HS-5 (cell line): Measurements from ENCODE around the gene ONECUT2.

Experiments
- DNase-seq: peaks from one replicate; pipeline ENCODE4 v3.0.0-alpha.2; 2012; ENCODE audit warnings: low read depth

Gene ONECUT2

GRCh38 chr18:57431467-57432080, 3.6 kb upstream of the ONECUT2 start:
- no peak for DNase-seq

DNA sequence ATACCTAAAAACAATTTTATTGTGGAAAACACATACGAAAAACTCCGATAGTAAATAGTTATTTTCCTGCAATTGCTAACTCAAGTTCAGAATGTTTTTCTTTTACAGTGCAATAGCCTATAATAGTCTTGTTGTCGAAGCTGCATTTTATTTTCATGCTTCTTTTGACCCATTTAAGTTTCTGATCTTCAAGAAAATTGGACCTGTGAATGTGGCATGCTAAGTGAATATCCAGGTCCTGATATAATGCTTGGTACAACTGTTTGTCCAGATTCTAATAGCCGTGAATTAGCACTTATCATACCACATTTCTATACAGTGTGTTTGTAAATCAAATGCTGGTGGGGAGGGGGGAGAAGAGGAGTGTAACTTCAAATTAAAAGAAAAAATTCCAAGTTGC, 3.0 kb upstream of the ONECUT2 start:
- DNase-seq = no peak

DNA sequence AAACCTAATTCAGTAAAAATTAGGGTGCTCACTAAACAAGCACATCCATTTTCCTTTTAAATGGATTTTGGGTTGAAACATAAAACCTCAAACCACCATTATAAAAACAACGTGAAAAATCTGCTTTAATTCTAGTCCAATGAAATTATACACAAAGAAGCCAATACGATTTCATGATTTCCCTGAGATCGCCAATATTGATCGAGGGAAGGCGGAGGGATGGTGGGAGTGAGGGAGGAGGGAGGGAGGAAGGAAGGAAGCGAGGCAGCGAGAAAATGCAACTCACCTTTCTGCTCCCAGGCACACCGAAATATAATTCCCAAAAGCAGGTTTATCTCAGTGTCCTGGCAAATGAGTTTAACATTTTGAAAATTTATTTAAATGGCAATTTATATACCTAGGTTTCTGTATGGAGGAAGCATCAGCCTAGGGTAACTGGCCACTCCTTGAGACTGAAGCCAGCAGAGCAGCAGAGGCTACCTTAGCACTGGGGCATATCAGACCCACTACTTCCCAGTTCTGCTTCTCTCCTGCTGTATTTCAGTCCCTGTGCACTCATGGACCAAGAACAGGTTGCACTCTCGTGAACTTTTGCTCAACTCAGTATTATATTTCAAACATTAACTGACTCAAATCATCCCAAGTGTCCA, 2.3 kb upstream of the ONECUT2 start:
- no peak for DNase-seq

- no peak for DNase-seq
Measured at GRCh38 chr18:57433482-57433881, 1.7 kb upstream of the ONECUT2 start.

DNA sequence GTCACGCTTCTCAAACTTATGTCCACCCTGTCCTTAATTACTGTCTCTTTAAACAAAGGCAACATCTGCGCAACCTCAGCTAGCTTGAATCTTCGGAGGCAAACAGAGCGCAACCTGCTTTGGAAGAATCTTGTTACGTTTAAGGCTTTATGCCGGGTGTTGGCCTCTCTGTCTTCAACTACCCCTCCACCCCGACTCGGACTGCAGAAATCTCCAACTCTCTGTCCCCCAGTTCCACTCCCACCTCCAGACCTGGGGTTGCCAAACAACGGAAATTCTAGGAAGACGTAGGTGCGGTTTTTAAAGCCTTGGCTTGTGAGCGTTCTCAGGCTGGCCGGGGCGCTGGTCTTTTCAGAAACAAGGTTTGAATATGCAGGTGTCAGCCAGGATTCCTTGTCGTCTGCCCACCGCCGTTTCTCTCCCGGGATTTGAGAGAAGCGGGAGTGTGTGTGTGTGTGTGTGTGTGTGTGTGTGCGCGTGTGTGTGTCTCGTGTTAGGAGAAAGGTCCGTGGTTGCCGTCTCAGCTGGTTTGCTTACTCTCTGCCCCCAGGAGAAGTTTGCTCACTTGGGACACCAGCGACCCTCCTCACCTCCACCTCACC, 1.1 kb upstream of the ONECUT2 start:
- no peak for DNase-seq

DNA sequence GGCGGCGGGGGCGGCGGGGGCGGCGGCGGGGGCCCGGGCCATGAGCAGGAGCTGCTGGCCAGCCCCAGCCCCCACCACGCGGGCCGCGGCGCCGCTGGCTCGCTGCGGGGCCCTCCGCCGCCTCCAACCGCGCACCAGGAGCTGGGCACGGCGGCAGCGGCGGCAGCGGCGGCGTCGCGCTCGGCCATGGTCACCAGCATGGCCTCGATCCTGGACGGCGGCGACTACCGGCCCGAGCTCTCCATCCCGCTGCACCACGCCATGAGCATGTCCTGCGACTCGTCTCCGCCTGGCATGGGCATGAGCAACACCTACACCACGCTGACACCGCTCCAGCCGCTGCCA, 644 bp downstream of the ONECUT2 start:
- no peak for DNase-seq

DNA sequence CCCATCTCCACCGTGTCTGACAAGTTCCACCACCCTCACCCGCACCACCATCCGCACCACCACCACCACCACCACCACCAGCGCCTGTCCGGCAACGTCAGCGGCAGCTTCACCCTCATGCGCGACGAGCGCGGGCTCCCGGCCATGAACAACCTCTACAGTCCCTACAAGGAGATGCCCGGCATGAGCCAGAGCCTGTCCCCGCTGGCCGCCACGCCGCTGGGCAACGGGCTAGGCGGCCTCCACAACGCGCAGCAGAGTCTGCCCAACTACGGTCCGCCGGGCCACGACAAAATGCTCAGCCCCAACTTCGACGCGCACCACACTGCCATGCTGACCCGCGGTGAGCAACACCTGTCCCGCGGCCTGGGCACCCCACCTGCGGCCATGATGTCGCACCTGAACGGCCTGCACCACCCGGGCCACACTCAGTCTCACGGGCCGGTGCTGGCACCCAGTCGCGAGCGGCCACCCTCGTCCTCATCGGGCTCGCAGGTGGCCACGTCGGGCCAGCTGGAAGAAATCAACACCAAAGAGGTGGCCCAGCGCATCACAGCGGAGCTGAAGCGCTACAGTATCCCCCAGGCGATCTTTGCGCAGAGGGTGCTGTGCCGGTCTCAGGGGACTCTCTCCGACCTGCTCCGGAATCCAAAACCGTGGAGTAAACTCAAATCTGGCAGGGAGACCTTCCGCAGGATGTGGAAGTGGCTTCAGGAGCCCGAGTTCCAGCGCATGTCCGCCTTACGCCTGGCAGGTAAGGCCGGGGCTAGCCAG, 1.2 kb downstream of the ONECUT2 start:
- no peak for DNase-seq

DNA sequence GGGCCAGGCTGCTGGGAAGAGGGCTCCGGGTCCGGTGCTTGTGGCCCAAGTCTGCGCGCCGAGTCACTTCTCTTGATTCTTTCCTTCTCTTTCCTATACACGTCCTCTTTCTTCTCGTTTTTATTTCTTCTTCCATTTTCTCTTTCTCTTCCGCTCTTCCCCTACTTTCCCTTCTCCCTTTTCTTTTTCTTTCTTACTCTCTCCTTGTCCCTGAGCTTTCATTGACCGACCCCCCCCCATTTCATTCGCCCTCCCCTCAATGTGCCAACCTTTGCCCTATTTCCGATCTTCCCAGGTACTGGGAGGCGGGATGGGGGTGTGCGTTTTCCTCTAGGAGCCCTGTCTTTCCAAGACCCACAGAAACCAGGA, 1.8 kb downstream of the ONECUT2 start:
- no peak for DNase-seq

GRCh38 chr18:57437402-57437765, 2.2 kb downstream of the ONECUT2 start:
- DNase-seq = no peak

DNA sequence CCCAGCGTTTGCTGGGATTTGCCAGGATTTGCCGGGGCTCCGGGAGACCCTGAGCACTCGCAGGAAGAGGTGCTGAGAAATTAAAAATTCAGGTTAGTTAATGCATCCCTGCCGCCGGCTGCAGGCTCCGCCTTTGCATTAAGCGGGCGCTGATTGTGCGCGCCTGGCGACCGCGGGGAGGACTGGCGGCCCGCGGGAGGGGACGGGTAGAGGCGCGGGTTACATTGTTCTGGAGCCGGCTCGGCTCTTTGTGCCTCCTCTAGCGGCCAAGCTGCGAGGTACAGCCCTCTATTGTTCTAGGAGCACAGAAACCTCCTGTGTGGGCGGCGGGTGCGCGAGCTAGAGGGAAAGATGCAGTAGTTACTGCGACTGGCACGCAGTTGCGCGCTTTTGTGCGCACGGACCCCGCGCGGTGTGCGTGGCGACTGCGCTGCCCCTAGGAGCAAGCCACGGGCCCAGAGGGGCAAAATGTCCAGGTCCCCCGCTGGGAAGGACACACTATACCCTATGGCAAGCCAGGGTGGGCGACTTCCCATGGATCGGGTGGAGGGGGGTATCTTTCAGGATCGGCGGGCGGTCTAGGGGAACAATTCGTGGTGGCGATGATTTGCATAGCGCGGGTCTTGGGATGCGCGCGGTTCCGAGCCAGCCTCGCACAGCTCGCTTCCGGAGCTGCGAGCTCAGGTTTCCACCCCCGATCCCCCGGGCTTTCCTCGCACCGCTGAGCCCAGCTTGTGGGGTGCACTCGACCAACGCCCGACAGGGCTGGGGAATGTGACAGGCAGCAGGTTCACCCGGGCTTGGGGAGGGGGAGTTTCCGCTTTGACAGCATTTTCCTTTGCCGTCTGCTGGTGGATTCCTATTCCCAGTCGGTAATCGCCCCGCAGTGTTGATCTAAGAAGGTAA, 2.8 kb downstream of the ONECUT2 start:
- no peak for DNase-seq

- no peak for DNase-seq
Measured at GRCh38 chr18:57438743-57439608, 3.8 kb downstream of the ONECUT2 start.

- DNase-seq = no peak
Measured at GRCh38 chr18:57439609-57439968, 4.4 kb downstream of the ONECUT2 start.

DNA sequence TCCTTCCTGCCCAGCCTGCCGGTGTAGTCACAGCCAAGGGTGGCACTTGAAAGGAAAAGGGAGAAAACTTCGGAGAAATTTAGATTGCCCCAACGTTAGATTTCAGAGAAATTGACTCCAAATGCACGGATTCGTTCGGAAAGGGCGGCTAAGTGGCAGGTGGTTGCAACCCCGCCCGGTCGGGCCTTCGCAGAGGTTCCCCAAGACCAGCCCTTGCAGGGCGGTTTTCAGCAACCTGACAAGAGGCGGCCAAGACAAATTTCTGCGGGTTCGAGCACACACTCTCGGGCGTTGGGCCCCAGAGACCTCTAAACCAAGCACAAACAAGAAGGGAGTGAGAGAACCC, 4.8 kb downstream of the ONECUT2 start:
- DNase-seq = no peak

DNA sequence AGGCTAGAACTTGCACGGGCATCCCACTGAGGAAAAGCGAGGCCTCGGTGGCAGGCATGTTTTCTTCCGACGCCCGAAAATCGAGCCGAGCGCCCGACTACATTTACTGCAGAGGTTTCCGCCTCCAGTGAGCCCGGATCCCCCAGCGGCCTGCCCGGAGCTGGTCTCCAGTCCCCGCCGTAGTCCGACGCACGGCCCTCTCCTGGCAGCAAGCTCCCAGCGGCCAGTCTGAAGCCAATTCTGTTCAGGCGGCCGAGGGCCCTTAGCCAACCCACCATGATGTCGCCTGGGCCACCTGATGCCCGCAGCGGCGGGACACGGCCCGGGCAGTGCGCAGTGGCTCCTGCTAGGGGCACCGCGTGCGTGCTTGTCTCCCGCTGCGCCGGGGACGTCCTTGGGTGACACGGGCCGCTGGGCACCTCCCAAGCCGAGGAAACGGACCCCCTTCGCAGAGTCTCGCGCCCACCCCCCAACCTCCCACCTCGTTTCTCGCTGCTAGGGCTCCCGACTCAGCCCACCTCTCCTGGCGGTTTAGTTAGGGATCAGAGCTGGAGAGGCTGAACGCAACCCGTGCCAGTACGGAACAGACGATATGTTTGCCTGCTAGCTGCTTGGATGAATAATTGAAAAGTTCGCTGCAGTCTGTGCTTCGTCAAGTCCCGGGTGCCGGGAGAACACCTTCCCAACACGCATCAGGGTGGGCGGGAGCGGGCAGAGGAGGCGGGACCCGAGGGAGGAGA, 5.3 kb downstream of the ONECUT2 start:
- DNase-seq = no peak

GRCh38 chr18:57441071-57441794, 6.1 kb downstream of the ONECUT2 start:
- no peak for DNase-seq

DNA sequence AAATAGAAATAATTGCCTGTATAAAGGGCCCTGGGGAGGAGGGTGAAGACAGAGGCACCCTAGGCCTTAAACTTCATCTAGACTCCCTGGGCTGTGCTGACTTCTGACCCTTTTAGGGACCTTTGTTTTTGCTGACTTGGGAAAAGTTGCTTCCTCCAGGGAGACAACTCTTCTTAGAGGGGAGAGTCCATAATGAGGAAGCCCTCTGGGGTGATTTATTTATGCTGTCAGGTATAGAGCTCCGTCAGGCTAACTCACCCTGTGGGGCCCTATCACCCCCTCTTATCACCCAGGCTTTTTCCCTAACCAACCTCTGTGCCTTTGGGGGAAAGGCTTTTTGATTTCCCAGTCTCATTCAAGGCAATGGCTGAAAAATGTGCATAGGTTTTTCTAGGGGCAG, 8.1 kb downstream of the ONECUT2 start:
- no peak for DNase-seq

GRCh38 chr18:57443702-57444101, 8.5 kb downstream of the ONECUT2 start:
- DNase-seq = no peak

GRCh38 chr18:57444301-57444759, 9.2 kb downstream of the ONECUT2 start:
- DNase-seq = no peak

- DNase-seq = no peak
Measured at GRCh38 chr18:57445488-57446319, 10.5 kb downstream of the ONECUT2 start.
